GM12801 (cell line): Measurements from ENCODE around the gene AADAT.

Experiments used
- TF ChIP-seq, protein P1 (sequence below): IDR thresholded peaks from one replicate; pipeline ENCODE4 v1.5.1; 2011; ENCODE audit warnings: control low read depth; ENCODE audit not compliant: insufficient read length; ENCODE audit errors: extremely low read depth

AADAT gene

DNA sequence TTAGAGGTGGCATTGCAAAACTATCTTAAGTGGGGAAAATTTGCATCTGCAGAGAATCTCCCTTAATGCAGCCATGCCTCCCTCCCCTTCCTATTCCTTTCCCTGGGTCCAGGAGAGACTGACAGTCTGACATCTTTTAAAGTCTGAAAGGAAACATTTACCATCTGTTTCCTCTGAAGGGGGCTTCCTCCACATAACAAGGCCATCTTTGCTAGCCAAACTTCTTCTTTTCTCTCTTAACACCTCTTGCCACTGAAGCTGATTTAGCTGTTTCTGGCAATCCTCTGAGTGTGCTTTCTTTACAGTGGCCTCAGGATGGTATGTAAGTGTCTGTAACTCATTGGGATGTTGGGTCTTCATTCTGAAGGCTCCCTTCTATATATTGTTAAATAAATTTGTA is 34.6 kb upstream of the AADAT start:
- TF ChIP-seq, protein P1, sequence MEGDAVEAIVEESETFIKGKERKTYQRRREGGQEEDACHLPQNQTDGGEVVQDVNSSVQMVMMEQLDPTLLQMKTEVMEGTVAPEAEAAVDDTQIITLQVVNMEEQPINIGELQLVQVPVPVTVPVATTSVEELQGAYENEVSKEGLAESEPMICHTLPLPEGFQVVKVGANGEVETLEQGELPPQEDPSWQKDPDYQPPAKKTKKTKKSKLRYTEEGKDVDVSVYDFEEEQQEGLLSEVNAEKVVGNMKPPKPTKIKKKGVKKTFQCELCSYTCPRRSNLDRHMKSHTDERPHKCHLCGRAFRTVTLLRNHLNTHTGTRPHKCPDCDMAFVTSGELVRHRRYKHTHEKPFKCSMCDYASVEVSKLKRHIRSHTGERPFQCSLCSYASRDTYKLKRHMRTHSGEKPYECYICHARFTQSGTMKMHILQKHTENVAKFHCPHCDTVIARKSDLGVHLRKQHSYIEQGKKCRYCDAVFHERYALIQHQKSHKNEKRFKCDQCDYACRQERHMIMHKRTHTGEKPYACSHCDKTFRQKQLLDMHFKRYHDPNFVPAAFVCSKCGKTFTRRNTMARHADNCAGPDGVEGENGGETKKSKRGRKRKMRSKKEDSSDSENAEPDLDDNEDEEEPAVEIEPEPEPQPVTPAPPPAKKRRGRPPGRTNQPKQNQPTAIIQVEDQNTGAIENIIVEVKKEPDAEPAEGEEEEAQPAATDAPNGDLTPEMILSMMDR = no peak

DNA sequence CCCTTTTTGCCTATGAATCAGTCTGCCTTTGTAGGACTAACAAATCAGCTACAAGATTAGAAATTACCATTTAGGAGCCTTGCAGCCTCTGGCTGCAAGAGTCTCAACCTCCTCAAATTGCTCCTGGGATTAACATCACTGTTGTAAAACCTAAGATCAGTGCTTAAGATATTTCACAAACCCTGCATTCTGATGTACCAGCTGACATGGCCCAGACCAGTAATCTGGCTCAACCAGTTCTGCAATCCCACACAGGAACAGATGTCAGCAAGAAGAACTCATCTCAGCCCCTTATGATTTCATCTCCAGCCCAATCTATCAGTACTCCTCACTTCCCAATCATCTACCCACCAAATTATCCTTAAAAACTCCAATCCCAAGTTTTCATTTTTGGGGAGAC is 32.5 kb upstream of the AADAT start:
- TF ChIP-seq, protein P1 = no peak

DNA sequence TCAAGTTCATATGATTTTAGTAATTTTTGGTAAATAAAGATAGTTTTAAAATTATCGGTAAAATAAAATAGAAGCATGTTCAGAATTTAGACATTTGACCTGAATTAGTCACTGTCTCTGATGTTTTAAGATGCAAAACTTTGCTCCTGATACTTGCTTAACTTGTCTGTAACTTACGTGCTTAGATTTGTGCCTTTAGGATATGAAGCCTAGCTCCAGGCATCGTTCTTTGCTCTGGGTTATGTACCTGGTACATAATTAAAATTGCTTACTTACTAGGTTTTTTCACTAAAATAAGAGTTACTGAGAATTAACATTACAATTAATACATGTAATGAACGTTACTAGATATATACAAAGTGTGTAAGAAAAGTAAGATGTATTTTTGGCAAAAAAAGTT is 24.9 kb upstream of the AADAT start:
- TF ChIP-seq, protein P1 = no peak

DNA sequence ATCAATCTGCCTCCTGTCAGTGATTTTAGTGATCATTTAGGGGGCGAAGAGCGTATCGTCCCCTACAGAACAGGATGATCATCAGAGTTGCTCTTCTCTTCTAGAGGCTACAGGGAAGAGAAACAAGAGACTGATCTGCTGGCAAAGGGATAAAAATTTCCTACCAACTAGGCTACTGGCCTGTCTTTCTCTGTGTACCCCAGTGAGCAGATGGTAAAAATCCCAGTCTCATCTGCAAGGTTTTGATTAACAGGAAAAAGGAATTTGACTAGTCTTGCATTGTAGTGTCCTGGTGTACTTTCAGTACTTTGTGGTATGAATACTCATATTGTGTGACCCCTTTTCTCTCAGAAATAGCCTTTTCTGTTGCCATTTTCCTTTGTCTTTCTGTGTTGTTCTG is 21.8 kb upstream of the AADAT start:
- TF ChIP-seq, protein P1 = no peak

DNA sequence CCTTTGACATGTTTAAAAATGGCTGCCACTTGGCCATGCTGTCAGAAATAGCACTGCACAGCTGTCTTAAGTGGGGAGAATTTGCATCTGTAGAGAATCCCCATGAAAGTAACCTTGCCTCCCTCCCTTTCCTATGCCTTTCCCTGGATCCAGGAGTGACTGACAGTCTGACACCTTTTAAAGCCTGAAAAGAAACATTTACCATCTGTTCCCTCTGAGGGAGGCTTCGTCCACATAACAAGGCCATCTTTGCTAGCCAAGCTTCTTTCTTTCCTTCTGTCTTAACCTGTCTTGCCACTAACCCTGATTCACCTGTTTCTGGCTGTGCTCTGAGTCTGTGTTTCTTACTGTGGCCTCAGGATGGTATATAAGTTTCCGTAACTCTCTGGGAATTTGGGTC is 21.3 kb upstream of the AADAT start:
- TF ChIP-seq, protein P1 = no peak

DNA sequence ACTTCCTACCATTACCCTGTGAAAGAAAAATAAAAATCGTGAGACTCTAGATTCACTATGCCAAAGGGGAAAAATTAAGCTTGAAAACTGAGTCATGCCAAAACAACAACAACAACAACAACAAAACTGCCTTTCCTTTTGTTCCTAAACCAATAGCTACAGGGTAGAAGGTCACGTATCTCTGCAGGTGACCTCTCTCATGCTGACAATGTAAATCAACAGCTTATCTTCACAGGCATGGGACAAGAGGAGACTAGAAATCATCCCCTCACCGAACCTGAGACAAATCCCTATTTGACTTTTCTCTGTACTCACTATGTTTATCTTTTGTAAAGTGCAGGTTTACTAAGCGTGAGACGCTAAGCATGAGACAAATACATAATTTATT is 20.5 kb upstream of the AADAT start:
- TF ChIP-seq, protein P1 = no peak

DNA sequence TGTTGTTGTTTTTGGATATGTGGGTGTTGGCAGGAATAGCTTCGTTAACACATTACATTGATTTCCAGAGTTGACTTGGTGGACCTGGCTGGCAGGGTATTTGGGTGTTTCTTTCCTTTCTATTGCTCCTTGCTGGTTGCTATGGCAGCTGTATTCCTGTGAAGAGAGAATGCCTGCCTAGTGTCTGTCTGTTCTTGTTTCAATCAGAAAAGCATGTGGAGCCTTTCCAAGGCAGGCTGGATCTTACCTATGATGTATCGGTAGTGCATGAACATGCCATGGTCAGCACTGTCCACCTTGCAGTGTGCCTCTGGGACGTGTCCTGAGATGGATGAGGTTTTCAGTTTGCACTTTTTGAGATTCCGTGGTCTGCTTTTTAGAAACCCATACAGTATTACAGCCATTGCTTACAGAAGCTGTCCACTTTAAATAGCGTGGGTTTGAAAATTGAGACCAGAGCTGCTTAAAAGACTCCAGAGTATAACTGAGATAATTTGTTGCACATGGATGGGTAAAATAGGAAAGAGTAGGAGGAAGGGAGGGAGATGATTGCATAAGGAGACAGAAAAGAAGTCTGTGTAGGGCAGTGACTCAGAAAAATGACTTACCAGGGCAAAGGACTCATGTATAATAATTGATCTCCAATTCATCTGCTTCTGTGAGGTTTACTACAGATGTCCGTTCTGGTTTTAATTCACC is 20.0 kb upstream of the AADAT start:
- TF ChIP-seq, protein P1 = no peak
